CD4-positive, alpha-beta T cell treated with Interferon gamma for 1 hour (primary cell): ENCODE data around the gene SMARCA4.
"Not testable (repeated sequence)": the region's sequence is repeated elsewhere in the genome, so short reads cannot be mapped to it uniquely, and the experiment has no call there.

ENCODE experiments used
- DNase-seq: peaks from one replicate; pipeline ENCODE4 v3.0.0-alpha.2; 2020

SMARCA4 gene

GRCh38 chr19:11041194-11041593, 80.4 kb downstream of the SMARCA4 start:
- no peak for DNase-seq

GRCh38 chr19:11041966-11042627, 81.3 kb downstream of the SMARCA4 start:
- no peak for DNase-seq

GRCh38 chr19:11044431-11044830, 83.6 kb downstream of the SMARCA4 start:
- DNase-seq, result no peak

- DNase-seq, result no peak
These were observed 84.7 kb downstream of the SMARCA4 start for GRCh38 chr19:11045536-11045935.

- no peak for DNase-seq
These were observed 86.0 kb downstream of the SMARCA4 start for GRCh38 chr19:11046605-11047354.

GRCh38 chr19:11047866-11048265, 87.0 kb downstream of the SMARCA4 start:
- DNase-seq, result no peak

GRCh38 chr19:11050323-11051114, 89.7 kb downstream of the SMARCA4 start:
- no peak for DNase-seq

- no peak for DNase-seq
These were observed 93.0 kb downstream of the SMARCA4 start for GRCh38 chr19:11053817-11054195.

GRCh38 chr19:11054200-11054599, 93.4 kb downstream of the SMARCA4 start:
- DNase-seq, result no peak

- no peak for DNase-seq
These were observed 93.8 kb downstream of the SMARCA4 start for GRCh38 chr19:11054628-11055027.

- no peak for DNase-seq
These were observed 97.6 kb downstream of the SMARCA4 start for GRCh38 chr19:11058246-11059030.

GRCh38 chr19:11059511-11060358, 98.9 kb downstream of the SMARCA4 start:
- DNase-seq, result no peak

- no peak for DNase-seq
These were observed 101.1 kb downstream of the SMARCA4 start for GRCh38 chr19:11061952-11062351.

GRCh38 chr19:11063434-11063833, 102.6 kb downstream of the SMARCA4 start:
- no peak for DNase-seq

- DNase-seq, result no peak
These were observed 104.0 kb downstream of the SMARCA4 start for GRCh38 chr19:11064831-11065303.

- no peak for DNase-seq
These were observed 105.5 kb downstream of the SMARCA4 start for GRCh38 chr19:11066326-11066725.

- no peak for DNase-seq
These were observed 106.7 kb downstream of the SMARCA4 start for GRCh38 chr19:11067356-11068113.

- no peak for DNase-seq
These were observed 108.7 kb downstream of the SMARCA4 start for GRCh38 chr19:11069561-11069960.

- DNase-seq, result no peak
These were observed 109.3 kb downstream of the SMARCA4 start for GRCh38 chr19:11070123-11070522.

GRCh38 chr19:11073568-11073967, 112.7 kb downstream of the SMARCA4 start:
- DNase-seq, result no peak

- DNase-seq, result not testable (repeated sequence)
These were observed 116.0 kb downstream of the SMARCA4 start for GRCh38 chr19:11076792-11077191.
